Measurements from ENCODE around the gene ERCC4. TPM values are rescaled to one million over a fixed set of nuclear protein-coding genes. Genes with fewer than 3 reads are reported as not detected.
A peak's percentile ranks its signal among the peaks of the same experiment; 100 is the strongest.

Gene ERCC4
- 10.3 and 15.9 TPM in 2 replicates for total RNA-seq (2022)
- Bru-seq, nascent RNA: percentile 70 among the genes with signal in this experiment
- BruChase-seq, experiment 1, labeled RNA remaining after a 6-hour chase: percentile 73 among the genes with signal in this experiment
- percentile 85 among the genes with signal in this experiment for BruChase-seq, experiment 2, labeled RNA remaining after a 2-hour chase
- long read RNA-seq, partial matches to known transcripts: 7 of 11 reads
- long read RNA-seq, other reads (novel, unspliced or antisense): 2 of 11 reads

DNA sequence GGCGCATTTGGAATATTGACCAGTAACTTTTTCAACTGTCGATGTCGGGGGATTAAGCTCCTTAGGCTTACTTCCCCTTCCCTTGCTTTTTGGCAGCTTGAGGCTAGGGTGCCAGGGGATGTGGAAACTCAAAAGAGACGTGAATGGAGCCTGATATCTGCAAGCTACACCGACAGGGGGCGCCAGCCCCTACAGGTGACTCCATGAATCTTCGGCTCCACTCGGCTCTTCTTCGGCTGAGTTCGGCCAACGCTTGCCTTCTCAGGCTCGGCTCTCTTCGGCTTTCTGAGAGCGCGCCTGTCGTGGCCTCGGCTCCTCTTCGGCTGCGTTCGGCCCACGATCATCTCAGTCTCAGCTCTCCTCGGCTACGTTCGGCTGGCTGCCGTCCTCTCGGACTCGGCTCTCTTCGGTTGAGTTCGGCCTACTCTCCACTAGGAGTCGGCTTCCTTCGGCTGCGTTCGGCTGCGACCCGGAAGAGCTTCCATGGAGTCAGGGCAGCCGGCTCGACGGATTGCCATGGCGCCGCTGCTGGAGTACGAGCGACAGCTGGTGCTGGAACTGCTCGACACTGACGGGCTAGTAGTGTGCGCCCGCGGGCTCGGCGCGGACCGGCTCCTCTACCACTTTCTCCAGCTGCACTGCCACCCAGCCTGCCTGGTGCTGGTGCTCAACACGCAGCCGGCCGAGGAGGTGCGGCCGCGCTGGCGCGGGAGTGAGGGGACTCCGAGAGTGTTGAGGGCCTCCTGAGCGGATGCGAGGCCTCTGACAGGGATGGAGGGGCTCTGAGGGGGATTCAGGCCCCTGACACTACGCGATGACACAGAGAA is at the start of gene ERCC4:
ERCC4 (plus strand) TSS at position 472 of the 827 bp plus-strand sequence; CDS start at position 484, 12 bp downstream.
- TSS peak; percentile 28 for BruUV-seq (replicated peaks)
- Mint-ChIP-seq H3K4me3 (ENCODE audit: unreplicated experiment) (peak within 1 kb of the TSS; percentile 91), H3K9me3 (ENCODE audit: unreplicated experiment) (no peaks in the 10 kb centered on the region), H3K4me1 (ENCODE audit: insufficient read depth, unreplicated experiment) (peaks cover 11% of the 10 kb centered on the region), H3K36me3 (ENCODE audit: insufficient read depth, unreplicated experiment) (no peaks in the 10 kb centered on the region), H3K27ac (ENCODE audit: low read depth, unreplicated experiment) (peak within 1 kb of the TSS; percentile 95), H3K27me3 (ENCODE audit: insufficient read depth, unreplicated experiment) (peaks cover 10% of the 10 kb centered on the region)
- POLR2A ChIA-PET: interaction anchor here (0.6 to 1.5 kb wide), 9 partner anchors 9 to 497 kb away, joined by 3 to 7 read pairs (median 3); no protein-coding TSS in a partner anchor
- intact Hi-C loops (cut with micrococcal nuclease): loop anchor here (5.0 to 10.0 kb wide), 4 partner anchors 55 to 1023 kb away; no protein-coding TSS in a partner anchor
- TF ChIP-seq, protein P1, sequence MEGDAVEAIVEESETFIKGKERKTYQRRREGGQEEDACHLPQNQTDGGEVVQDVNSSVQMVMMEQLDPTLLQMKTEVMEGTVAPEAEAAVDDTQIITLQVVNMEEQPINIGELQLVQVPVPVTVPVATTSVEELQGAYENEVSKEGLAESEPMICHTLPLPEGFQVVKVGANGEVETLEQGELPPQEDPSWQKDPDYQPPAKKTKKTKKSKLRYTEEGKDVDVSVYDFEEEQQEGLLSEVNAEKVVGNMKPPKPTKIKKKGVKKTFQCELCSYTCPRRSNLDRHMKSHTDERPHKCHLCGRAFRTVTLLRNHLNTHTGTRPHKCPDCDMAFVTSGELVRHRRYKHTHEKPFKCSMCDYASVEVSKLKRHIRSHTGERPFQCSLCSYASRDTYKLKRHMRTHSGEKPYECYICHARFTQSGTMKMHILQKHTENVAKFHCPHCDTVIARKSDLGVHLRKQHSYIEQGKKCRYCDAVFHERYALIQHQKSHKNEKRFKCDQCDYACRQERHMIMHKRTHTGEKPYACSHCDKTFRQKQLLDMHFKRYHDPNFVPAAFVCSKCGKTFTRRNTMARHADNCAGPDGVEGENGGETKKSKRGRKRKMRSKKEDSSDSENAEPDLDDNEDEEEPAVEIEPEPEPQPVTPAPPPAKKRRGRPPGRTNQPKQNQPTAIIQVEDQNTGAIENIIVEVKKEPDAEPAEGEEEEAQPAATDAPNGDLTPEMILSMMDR (IDR thresholded peaks at IDR 0.05; ENCODE audit: unreplicated experiment): peak; percentile 72
- CTCF ChIA-PET: interaction anchor here (0.6 to 3.3 kb wide), 87 partner anchors 9 to 1824 kb away, joined by 3 to 30 read pairs (median 4); no protein-coding TSS in a partner anchor
- DNase-seq (ENCODE audit: unreplicated experiment): peak; percentile 99

DNA sequence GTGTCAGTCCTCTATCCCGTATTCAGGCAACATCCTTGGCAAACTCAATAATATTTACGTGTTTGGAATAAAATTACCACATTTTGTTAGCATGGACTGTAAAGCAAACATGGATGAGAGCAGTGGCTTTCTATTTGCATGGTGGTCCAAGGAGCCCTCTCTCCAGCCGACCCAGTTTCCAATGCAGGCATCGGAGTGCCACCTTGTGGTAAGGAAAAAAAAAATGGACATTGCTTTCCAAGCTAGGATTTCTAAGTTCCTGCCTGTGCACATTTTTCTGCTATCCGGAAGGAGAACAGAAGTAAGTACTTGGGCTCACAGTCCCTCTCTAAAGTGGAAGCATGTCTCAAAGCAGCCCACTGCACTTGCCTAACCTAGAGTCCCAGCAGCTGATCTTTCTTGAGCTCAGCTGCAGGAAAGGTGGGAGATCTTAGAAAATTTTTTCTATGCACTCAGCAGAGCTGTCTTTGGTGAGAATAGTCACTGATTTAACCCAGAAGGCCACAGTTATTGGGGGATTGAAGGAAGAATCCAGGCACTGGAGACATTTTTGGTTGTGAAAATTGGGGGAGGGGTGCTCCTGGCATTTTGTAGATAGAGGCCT is 46.0 kb upstream of the ERCC4 start:
- BruUV-seq (replicated peaks): no TSS peak
- POLR2A ChIA-PET: interaction anchor here (0.7 kb wide), 1 partner anchor 455 kb away, joined by 3 read pairs; no protein-coding TSS in a partner anchor

DNA sequence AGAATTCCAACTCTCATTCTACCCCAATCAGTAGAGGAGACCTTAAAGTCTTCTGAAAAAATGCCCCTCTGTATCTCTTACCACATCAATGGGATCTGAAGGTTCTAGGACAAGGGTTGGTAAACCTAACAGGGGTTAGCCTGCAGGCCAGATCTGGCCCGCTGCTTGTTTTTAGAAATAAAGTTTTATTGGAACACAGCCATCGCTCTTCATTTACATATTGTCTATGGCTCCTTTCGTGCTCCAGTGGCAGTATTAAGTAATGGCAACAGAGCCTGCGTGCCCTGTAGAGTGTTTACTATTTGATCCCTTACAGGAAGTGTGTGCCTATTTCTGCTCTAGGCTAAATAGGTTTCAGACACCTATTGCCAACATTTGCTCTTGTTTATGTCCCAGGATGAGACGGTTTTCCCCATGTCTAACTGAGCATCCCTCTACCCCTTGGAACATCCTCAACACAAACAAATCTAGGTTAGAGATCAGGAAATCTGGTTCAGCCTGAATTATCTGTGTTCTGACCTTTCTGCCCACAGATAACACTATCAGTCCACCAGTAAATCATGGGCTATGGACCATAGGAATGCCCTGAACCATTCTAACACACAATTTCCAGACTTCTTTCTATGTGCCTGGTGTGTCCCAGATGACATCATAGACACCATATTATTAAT is 44.2 kb upstream of the ERCC4 start:
- H3K36me3 Mint-ChIP-seq (ENCODE audit: insufficient read depth, unreplicated experiment): no peaks in the 10 kb centered on the region
- H3K27me3 Mint-ChIP-seq (ENCODE audit: insufficient read depth, unreplicated experiment): peaks cover 14% of the 10 kb centered on the region
- ChIA-PET CTCF (interaction anchor here (0.7 kb wide), 1 partner anchor 14 kb away, joined by 4 read pairs; no protein-coding TSS in a partner anchor), POLR2A (no interaction called here)
- H3K4me1 Mint-ChIP-seq (ENCODE audit: insufficient read depth, unreplicated experiment): no peaks in the 10 kb centered on the region
- H3K9me3 Mint-ChIP-seq (ENCODE audit: unreplicated experiment): no peaks in the 10 kb centered on the region
- no peak for DNase-seq (ENCODE audit: unreplicated experiment)
- TF ChIP-seq, protein P1 (IDR thresholded peaks at IDR 0.05; ENCODE audit: unreplicated experiment): no peak
- no peak overlapping the region for H3K27ac Mint-ChIP-seq (ENCODE audit: low read depth, unreplicated experiment)
- intact Hi-C loops (cut with micrococcal nuclease): no loop called here
- no peak overlapping the region for H3K4me3 Mint-ChIP-seq (ENCODE audit: unreplicated experiment)
- no TSS peak for BruUV-seq (replicated peaks)

More for the DNA sequence above, 46.0 kb upstream of the ERCC4 start:
- CTCF ChIA-PET: interaction anchor here (0.5 to 4.0 kb wide), 28 partner anchors 10 to 1780 kb away, joined by 3 to 26 read pairs (median 3); partner anchors contain the start of gene ERCC4
- H3K4me3 Mint-ChIP-seq (ENCODE audit: unreplicated experiment): no peak overlapping the region
- peak; percentile 30 for DNase-seq (ENCODE audit: unreplicated experiment)
- no peak overlapping the region for H3K27ac Mint-ChIP-seq (ENCODE audit: low read depth, unreplicated experiment)
- peaks cover 21% of the 10 kb centered on the region for H3K27me3 Mint-ChIP-seq (ENCODE audit: insufficient read depth, unreplicated experiment)
- intact Hi-C loops (cut with micrococcal nuclease): loop anchor here (1.0 kb wide), 1 partner anchor 978 kb away; no protein-coding TSS in a partner anchor
- no peaks in the 10 kb centered on the region for H3K36me3 Mint-ChIP-seq (ENCODE audit: insufficient read depth, unreplicated experiment)
- H3K9me3 Mint-ChIP-seq (ENCODE audit: unreplicated experiment): no peaks in the 10 kb centered on the region
- H3K4me1 Mint-ChIP-seq (ENCODE audit: insufficient read depth, unreplicated experiment): no peaks in the 10 kb centered on the region
- TF ChIP-seq, protein P1 (IDR thresholded peaks at IDR 0.05; ENCODE audit: unreplicated experiment): peak; percentile 41

All from MCF 10A (cell line).